ENCODE data around the gene EFCC1.

The EFCC1 gene

GRCh38 chr3:129006864-129007263, 5.8 kb downstream of the EFCC1 start:
- no peak overlapping the region for H3K4me3 ChIP-seq (ENCODE audit: low read depth, low read length)
- no peak for TF ChIP-seq CTCF (IDR thresholded peaks at IDR 0.05; ENCODE audit: low read depth, low read length)

GRCh38 chr3:129007792-129008191, 6.7 kb downstream of the EFCC1 start:
- no peak for TF ChIP-seq CTCF (IDR thresholded peaks at IDR 0.05; ENCODE audit: low read depth, low read length)
- no peak overlapping the region for H3K4me3 ChIP-seq (ENCODE audit: low read depth, low read length)

- no peak for TF ChIP-seq CTCF (IDR thresholded peaks at IDR 0.05; ENCODE audit: low read depth, low read length)
Measured at GRCh38 chr3:129009266-129009665, 8.2 kb downstream of the EFCC1 start.

GRCh38 chr3:129010310-129010956, 9.3 kb downstream of the EFCC1 start:
- TF ChIP-seq CTCF (IDR thresholded peaks at IDR 0.05; ENCODE audit: low read depth, low read length), result no peak
- H3K4me3 ChIP-seq (ENCODE audit: low read depth, low read length), result no peak overlapping the region

More at GRCh38 chr3:129009266-129009665, 8.2 kb downstream of the EFCC1 start:
- no peak overlapping the region for H3K4me3 ChIP-seq (ENCODE audit: low read depth, low read length)

GRCh38 chr3:129013491-129013891, 12.4 kb downstream of the EFCC1 start:
- H3K4me3 ChIP-seq (ENCODE audit: low read depth, low read length), result no peak overlapping the region
- TF ChIP-seq CTCF (IDR thresholded peaks at IDR 0.05; ENCODE audit: low read depth, low read length), result no peak

- no peak overlapping the region for H3K4me3 ChIP-seq (ENCODE audit: low read depth, low read length)
- TF ChIP-seq CTCF (IDR thresholded peaks at IDR 0.05; ENCODE audit: low read depth, low read length), result no peak
Measured at GRCh38 chr3:129014148-129014547, 13.0 kb downstream of the EFCC1 start.

- H3K4me3 ChIP-seq (ENCODE audit: low read depth, low read length), result no peak overlapping the region
- TF ChIP-seq CTCF (IDR thresholded peaks at IDR 0.05; ENCODE audit: low read depth, low read length), result no peak
Measured at GRCh38 chr3:129014793-129015345, 13.8 kb downstream of the EFCC1 start.

Data from WI38 (cell line).